Immature natural killer cell (primary cell): Measurements from ENCODE around the gene SERTAD1. TPM values are rescaled to one million over a fixed set of nuclear protein-coding genes. Genes with fewer than 3 reads are reported as not detected.

Experiments
- DNase-seq, 3 donors: peaks; one replicate each; pipeline ENCODE4 v3.0.0; 2022; ENCODE audit warnings: mixed read lengths in 1 of 3
- H3K27ac Mint-ChIP-seq, 6 donors: one replicate each; pipeline ENCODE4 v1.8.0; 2020; ENCODE audit warnings: mixed read lengths in 6 of 6, mild to moderate bottlenecking in 5 of 6, inconsistent platforms in 4 of 6, moderate library complexity in 3 of 6
- H3K27me3 Mint-ChIP-seq, 3 donors: one replicate each; pipeline ENCODE4 v1.8.0; 2020 to 2021; ENCODE audit warnings: low read depth in 3 of 3, mild to moderate bottlenecking in 3 of 3, mixed read lengths in 3 of 3, moderate library complexity in 3 of 3, inconsistent platforms in 1 of 3
- H3K36me3 Mint-ChIP-seq, 3 donors: one replicate each; pipeline ENCODE4 v1.8.0; 2020; ENCODE audit warnings: mixed read lengths in 3 of 3, inconsistent platforms in 2 of 3, mild to moderate bottlenecking in 2 of 3
- H3K4me1 Mint-ChIP-seq, 2 donors: one replicate each; pipeline ENCODE4 v1.8.0; 2020; ENCODE audit warnings: inconsistent platforms in 2 of 2, mild to moderate bottlenecking in 2 of 2, mixed read lengths in 2 of 2, moderate library complexity in 1 of 2
- H3K4me3 Mint-ChIP-seq, 5 donors: one replicate each; pipeline ENCODE4 v1.8.0; 2020; ENCODE audit warnings: mild to moderate bottlenecking in 5 of 5, mixed read lengths in 5 of 5, inconsistent platforms in 3 of 5, moderate library complexity in 3 of 5
- H3K9me3 Mint-ChIP-seq, 6 donors: one replicate each; pipeline ENCODE4 v1.8.0; 2020; ENCODE audit warnings: mild to moderate bottlenecking in 6 of 6, mixed read lengths in 6 of 6, inconsistent platforms in 4 of 6, moderate library complexity in 3 of 6
- polyA plus RNA-seq, 3 donors: library from polyadenylated mRNA; unstranded; fragments of 300-500 nt; fragmentation: Illumina TruSeq; gene quantifications; one replicate each; pipeline ENCODE4 v1.2.3, GENCODE V29; 2021

Gene SERTAD1
- polyA plus RNA-seq, 3 donors from 2014 or later, result 45.2 to 55.2 (median 49.3) TPM

DNA sequence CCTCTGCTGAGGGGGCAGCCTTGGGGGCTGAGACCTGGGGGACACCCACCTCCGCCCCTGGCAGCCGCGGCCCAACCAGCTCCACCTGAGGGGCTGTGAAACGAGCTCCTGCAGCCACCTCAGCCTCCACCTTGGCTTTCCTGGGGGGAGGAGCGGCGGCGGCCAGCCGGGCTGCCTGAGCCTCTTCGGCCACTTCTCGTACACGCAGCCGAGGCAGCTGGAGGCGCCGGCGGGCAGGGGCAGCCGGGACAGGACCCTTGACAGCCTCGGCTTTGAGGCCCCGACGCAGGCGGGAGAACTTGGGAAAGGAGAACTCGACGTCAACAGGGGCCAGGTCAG is 28.3 kb downstream of the SERTAD1 start:
- Mint-ChIP-seq H3K4me3 (no peak overlapping the region), H3K4me1 (peaks cover 9 to 10% of the 10 kb centered on the region in 2 donors), H3K27ac (no peak overlapping the region), H3K36me3 (peaks cover 0 to 13% (median 4%) of the 10 kb centered on the region in 3 donors), H3K27me3 (peaks cover 2% of the 10 kb centered on the region in 3 donors), H3K9me3 (no peaks in the 10 kb centered on the region)
- no peak for DNase-seq

DNA sequence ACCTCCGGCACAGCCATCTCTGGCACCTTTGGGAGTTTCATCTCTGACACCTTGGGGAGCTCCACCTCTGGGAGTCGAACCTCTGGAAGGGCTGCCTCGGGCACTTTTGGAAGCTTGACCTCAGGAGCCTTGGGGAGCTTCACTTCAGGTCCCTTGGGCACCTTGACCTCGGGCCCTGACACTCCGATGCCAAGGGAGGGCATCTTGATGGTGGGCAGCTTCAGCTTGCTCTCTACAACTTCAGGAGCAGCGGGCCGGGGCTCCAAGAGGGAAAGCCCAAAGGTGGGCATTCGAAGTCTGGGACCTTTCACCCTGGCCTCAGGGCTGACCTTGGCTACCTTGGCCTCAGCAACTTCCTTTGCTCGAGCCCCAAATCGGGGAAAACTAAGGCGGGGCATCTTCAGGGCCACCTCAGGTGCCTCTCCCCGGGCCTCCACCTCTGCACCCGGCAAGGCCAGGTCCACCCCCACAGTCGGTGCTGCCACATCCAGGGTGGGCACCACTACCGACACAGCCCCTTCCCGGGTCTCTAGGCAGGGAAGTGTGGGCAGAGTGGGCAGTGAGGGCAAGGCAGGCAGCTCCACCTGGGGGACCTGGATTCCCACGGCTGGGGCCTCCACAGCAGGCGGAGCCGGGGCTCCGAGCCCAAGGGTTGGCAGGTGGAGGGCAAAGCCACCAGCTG is 28.8 kb downstream of the SERTAD1 start:
- Mint-ChIP-seq H3K4me3 (no peak overlapping the region), H3K4me1 (peaks cover 9 to 10% of the 10 kb centered on the region in 2 donors), H3K36me3 (peaks cover 0 to 13% (median 4%) of the 10 kb centered on the region in 3 donors), H3K27me3 (peaks cover 2% of the 10 kb centered on the region in 3 donors), H3K27ac (no peak overlapping the region), H3K9me3 (no peaks in the 10 kb centered on the region)
- no peak for DNase-seq

DNA sequence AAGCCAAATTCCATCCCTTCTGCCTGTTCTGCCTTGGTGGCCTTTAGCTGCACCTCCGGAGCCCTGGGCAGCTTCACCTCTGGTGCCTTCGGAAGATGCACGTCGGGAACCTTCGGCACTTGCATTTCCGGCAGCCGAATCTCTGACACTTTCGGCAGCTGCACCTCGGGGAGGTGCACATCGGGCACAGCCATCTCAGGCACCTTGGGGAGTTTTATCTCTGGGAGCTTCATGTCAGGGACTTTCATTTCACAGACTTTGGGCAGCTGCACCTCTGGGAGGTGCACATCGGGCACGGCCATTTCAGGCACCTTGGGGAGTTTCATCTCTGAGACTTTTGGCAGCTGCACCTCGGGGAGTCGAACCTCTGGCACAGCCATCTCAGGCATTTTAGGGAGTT is 29.8 kb downstream of the SERTAD1 start:
- no peak overlapping the region for H3K4me3 Mint-ChIP-seq
- DNase-seq, result no peak
- peaks cover 2% of the 10 kb centered on the region in 3 donors for H3K27me3 Mint-ChIP-seq
- no peak overlapping the region for H3K27ac Mint-ChIP-seq
- H3K36me3 Mint-ChIP-seq, result peaks cover 0 to 9% (median 4%) of the 10 kb centered on the region in 3 donors
- H3K4me1 Mint-ChIP-seq, result peaks cover 9 to 10% of the 10 kb centered on the region in 2 donors
- H3K9me3 Mint-ChIP-seq, result no peaks in the 10 kb centered on the region

DNA sequence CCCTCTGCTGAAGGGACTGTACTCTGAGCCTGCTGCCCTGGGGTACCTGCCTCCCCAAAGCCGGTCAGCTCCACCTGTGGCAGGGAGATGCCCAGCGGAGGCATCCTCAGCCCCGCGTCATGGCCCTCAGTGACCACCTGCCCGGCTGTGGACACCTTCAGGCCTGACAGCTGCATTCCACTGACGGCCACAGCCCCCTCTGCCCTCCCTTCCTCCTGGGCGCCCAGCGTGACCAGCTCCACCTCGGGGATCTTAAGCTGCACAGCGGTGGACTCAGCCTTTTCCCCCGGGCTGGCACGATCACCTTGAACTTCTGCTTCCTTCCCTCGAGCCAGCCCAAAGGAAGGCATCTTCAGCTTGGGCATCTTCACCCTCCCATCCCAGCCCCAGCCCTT is 31.0 kb downstream of the SERTAD1 start:
- H3K36me3 Mint-ChIP-seq, result peaks cover 0 to 5% (median 4%) of the 10 kb centered on the region in 3 donors
- H3K27me3 Mint-ChIP-seq, result peaks cover 0 to 2% (median 2%) of the 10 kb centered on the region in 3 donors
- no peaks in the 10 kb centered on the region for H3K9me3 Mint-ChIP-seq
- DNase-seq, result no peak
- H3K4me1 Mint-ChIP-seq, result peaks cover 9 to 10% of the 10 kb centered on the region in 2 donors
- H3K4me3 Mint-ChIP-seq, result no peak overlapping the region
- H3K27ac Mint-ChIP-seq, result no peak overlapping the region

DNA sequence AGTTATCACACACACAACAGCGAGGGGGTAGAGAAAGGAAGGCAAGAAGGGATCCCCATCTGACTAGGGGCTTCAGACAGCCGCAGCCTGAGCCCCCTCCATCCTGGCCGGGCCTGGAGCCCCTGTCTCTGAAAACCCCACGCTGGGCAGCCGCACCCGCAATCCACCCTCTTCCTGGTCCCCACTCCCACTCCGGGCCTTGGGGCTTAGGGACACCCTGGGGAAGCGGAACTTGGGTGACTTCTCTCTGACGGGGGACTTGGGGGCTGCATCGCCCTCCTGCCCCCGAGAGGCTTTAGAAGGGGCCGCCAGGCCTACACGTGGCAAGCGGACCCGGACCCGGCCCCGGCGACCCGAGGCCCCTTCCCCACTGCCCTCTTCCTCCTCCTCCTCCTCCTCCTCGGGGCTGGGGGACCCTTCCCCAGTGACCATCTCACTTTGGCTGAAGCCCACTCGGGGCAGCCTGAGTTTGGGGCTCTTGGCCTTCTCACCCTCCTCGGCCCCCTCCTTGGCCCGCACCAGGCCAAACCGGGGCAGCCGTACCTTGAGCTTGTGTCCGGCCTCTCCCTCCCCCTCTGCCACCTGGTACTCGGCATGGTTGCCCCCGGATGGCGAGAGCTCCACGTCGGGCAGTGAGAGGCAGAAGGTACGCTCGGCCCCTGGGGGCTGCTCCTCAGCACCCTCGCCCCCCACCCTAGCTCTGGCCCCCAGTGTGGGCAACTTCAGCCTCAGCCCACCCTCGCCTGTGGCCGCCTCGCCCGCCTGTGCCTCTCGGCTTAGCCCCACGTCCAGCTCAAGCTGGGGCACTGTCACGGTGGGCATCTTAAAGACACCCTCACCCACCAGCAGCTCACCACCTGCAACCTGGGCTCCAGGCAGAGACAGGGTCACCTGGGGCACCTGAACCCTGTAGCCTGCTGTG is 31.6 kb downstream of the SERTAD1 start:
- Mint-ChIP-seq H3K4me1 (peaks cover 5 to 6% of the 10 kb centered on the region in 2 donors), H3K36me3 (peaks cover 0 to 3% (median 2%) of the 10 kb centered on the region in 3 donors), H3K9me3 (no peaks in the 10 kb centered on the region), H3K4me3 (no peak overlapping the region), H3K27ac (no peak overlapping the region), H3K27me3 (peaks cover 0 to 1% (median 0%) of the 10 kb centered on the region in 3 donors)
- no peak for DNase-seq

DNA sequence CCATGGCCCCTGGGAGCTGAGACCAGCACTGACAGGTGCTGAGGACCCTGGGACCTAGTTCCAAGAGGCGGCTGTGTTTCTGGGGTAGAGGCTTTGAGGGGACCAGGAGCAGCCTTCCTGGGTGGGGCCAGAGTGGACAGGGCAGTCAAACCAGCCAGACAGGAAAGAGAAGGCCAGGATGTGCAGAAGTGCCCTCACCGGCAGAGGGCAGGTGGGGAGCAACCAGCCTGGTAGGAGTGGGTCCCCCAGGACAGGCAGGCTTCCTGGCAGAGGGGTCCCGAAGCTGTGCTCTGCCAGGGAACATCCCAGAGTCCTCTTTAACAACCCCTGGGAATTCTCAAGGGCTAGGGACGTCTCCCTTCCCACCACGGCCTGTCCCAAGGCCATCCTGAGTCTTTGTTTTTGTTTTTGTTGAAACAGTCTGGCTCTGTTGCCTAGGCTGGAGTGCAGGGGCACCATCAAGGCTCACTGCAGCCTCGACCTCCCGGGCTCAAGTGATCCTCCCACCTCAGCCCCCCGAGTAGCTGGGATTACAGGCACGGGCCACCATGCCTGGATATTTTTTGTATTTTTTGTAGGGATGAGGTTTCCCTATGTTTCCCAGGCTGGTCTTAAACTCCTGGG is 32.8 kb downstream of the SERTAD1 start:
- DNase-seq, result no peak
- Mint-ChIP-seq H3K27me3 (peaks cover 0 to 1% (median 0%) of the 10 kb centered on the region in 3 donors), H3K36me3 (no peaks in the 10 kb centered on the region), H3K9me3 (no peaks in the 10 kb centered on the region), H3K4me1 (no peaks in the 10 kb centered on the region), H3K27ac (peak overlapping the region in 1 of 6 donors; percentile 46), H3K4me3 (no peak overlapping the region)

DNA sequence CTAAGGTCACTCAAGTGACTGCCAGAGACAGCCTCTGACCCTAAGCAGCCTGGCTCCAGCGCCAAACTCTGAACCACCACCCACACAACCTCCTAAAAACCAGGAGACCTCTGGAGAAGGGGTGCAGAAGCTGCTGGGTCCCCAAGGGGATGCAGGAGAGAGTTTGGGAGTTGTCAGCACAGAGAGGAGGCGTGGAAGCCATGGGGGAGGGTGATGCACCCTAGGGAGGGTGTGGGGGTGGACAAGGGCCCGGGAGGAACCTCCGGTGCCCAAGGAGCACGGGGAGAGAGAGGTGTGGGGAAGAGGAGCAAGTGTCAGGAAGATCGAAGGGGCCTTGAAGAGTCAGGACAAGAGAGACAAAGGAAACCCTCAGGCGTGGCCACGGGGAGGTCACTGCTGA is 33.7 kb downstream of the SERTAD1 start:
- Mint-ChIP-seq H3K27me3 (peaks cover 0 to 2% (median 1%) of the 10 kb centered on the region in 3 donors), H3K4me3 (no peak overlapping the region), H3K27ac (no peak overlapping the region), H3K9me3 (no peaks in the 10 kb centered on the region), H3K36me3 (no peaks in the 10 kb centered on the region), H3K4me1 (no peaks in the 10 kb centered on the region)
- no peak for DNase-seq

DNA sequence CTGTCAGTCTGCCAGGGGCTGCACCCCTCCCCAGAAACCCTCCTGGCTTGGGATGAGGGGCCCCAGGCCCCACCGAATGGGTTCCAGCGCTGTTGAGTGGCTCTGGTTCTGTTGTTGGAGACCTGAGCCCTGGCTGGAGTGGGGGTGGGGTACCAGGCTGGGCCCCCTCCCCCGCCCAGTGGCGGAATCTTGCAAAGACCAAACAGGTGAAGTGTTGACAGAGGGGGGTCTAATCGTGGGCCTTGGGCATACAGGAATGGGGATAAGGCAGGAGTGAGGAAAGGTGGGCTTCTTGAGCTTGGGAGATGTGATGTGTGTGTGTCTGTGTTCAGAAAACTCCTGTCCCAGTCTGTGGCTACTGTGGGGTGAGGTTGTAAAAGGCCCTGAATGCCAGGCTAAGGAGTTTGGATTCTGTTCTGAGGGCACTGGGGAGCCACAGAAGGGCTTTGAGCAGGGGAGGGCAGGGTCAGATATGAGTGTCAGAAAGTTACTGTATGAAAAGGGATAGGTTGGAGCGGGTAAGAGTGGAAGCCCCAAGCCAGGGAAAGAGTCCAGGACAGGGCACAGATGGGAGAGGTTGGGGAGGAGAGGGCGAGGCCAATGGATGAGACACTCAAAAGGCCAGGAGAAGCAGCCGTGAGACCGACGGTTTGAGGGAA is 35.6 kb downstream of the SERTAD1 start, which contains the start of gene HIPK4:
TSS of gene HIPK4 (minus strand) at position 98 of the 659 bp plus-strand sequence. CDS start 279 bp downstream, outside the sequence.
- Mint-ChIP-seq H3K27me3 (peaks cover 0 to 9% (median 3%) of the 10 kb centered on the region in 3 donors), H3K27ac (peak within 1 kb of the TSS in 1 of 6 donors; percentile 24), H3K4me1 (no peaks in the 10 kb centered on the region), H3K36me3 (no peaks in the 10 kb centered on the region), H3K9me3 (no peaks in the 10 kb centered on the region), H3K4me3 (no peak within 1 kb of the TSS)
- DNase-seq, result no peak

DNA sequence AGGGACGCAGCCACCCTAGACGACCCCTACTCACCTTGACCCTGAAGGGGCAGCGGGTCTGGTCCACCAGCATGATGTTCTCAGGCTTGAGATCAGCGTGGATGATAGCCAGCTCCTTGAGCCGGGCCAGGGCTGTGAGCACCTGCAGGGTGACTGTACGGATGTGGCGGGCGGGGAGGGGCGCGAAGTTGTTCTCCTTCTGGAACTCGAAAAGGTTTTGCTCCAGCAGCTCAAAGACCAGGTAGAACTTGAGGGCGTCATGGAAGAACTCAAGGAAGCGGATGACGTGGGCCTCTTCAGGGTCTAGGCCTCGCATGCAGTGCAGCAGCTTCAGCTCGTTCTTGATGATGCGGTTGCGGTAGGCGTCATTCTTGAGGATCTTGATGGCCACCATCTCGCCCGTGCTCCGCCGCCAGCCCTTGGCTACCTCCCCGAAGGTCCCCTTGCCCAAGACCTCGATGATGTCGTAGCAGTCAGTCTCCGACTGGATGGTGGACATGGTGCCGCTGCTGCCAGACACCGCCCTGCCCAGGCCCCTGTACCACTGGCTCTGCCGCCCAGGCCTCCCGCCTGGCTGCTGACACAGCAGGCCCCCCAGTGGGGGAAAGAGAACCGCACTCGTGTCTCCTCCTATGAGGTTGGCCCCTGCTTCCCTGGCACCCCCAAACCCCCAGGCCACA is 36.2 kb downstream of the SERTAD1 start:
- H3K27me3 Mint-ChIP-seq, result peaks cover 0 to 9% (median 3%) of the 10 kb centered on the region in 3 donors
- H3K9me3 Mint-ChIP-seq, result no peaks in the 10 kb centered on the region
- H3K27ac Mint-ChIP-seq, result no peak overlapping the region
- no peaks in the 10 kb centered on the region for H3K4me1 Mint-ChIP-seq
- no peak for DNase-seq
- no peaks in the 10 kb centered on the region for H3K36me3 Mint-ChIP-seq
- H3K4me3 Mint-ChIP-seq, result no peak overlapping the region

DNA sequence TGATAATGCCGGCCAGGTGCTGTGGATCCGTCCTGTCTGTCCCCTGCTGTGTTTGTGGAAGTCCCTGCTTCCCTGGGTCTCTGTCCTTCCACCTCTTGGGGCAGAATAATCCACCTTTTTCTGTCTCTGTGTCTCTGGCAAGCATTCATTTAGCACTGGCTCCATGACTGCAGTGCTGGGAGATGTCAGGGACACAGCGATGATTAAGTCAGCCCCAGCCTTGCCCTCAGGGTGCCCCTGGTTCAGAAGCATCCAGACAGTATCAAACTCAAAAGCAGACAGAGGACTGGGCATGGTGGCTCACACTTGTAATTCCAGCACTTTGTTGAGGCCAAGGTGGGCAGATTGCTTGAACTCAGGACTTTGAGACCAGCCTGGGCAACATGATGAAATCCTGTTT is 37.3 kb downstream of the SERTAD1 start:
- Mint-ChIP-seq H3K4me3 (no peak overlapping the region), H3K36me3 (no peaks in the 10 kb centered on the region), H3K9me3 (no peaks in the 10 kb centered on the region), H3K27ac (no peak overlapping the region), H3K4me1 (no peaks in the 10 kb centered on the region), H3K27me3 (peaks cover 0 to 9% (median 2%) of the 10 kb centered on the region in 3 donors)
- DNase-seq, result no peak

DNA sequence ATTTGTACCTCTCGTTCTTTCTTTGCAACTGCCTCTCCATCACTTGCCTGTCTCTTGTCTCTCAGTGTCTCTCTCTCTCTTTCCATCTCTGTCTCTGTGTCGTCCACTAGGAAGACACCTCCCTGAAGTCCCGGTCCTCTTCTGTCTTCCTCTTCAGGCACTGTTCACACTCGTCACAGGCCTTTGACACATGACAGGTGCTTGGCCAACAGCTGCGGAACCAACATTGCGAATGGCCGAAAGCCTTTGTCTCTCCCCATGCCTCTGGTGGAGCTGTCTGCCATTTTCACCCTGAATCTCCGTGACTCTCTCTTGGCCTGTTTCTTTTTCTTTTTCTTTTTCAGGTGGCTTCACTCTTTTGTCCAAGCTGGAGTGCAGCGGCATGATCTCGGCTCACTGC is 38.6 kb downstream of the SERTAD1 start:
- H3K4me1 Mint-ChIP-seq, result no peaks in the 10 kb centered on the region
- H3K27ac Mint-ChIP-seq, result peak overlapping the region in 1 of 6 donors; percentile 63
- H3K9me3 Mint-ChIP-seq, result no peaks in the 10 kb centered on the region
- no peak for DNase-seq
- H3K27me3 Mint-ChIP-seq, result peaks cover 0 to 9% (median 5%) of the 10 kb centered on the region in 3 donors
- no peaks in the 10 kb centered on the region for H3K36me3 Mint-ChIP-seq
- H3K4me3 Mint-ChIP-seq, result no peak overlapping the region

DNA sequence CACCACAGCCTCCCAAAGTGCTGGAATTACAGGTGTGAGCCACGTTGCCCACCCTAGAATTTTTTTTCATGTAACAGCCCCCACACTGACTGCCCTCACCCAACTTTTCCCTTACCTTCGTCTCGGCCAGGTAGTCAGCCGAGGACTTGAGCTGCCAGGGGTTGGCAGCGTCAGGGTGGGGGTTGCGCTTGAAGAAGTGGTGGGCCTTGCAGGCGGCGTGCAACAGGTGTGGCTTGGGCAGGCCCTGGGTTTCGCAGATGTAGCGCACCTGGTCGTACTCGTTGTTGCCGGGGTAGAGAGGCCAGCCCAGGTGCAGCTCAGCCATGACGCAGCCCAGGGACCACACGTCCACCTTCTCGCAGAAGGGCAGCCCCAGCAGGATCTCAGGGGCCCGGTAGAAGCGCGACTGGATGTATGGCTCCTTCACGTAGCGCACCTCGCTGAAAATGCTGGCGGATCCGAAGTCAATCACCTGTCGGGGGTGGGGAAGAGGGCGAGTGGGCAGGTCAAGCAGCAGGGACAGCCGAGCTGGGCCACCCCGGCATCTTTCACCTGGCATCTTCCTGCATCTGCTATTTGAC is 42.0 kb downstream of the SERTAD1 start:
- no peak overlapping the region for H3K4me3 Mint-ChIP-seq
- H3K36me3 Mint-ChIP-seq, result peaks cover 0 to 3% (median 0%) of the 10 kb centered on the region in 3 donors
- no peak for DNase-seq
- H3K9me3 Mint-ChIP-seq, result no peaks in the 10 kb centered on the region
- H3K27ac Mint-ChIP-seq, result no peak overlapping the region
- H3K27me3 Mint-ChIP-seq, result peaks cover 0 to 9% (median 5%) of the 10 kb centered on the region in 3 donors
- no peaks in the 10 kb centered on the region for H3K4me1 Mint-ChIP-seq

DNA sequence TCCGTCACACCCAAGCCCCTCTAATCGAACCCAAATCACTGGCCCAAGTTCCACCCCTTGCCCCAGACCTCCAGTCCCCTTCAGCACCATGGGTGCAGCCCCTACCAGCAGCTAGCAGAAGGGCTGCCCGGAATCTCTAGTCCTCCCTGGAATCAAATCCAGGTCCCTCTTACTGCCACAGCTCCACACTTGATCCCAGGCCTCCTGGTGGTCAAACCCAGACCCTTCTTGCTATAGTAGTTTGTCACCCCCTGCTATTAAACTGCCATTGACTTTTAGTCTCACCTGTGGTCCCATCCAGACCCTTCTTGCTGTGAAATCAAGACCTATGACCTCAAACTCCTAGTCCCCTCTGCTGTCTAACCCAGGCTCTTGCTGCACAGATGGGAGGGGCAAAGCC is 44.5 kb downstream of the SERTAD1 start:
- H3K27ac Mint-ChIP-seq, result no peak overlapping the region
- peaks cover 0 to 5% (median 3%) of the 10 kb centered on the region in 3 donors for H3K27me3 Mint-ChIP-seq
- no peaks in the 10 kb centered on the region for H3K4me1 Mint-ChIP-seq
- H3K4me3 Mint-ChIP-seq, result no peak overlapping the region
- peaks cover 0 to 4% (median 3%) of the 10 kb centered on the region in 3 donors for H3K36me3 Mint-ChIP-seq
- no peaks in the 10 kb centered on the region for H3K9me3 Mint-ChIP-seq
- no peak for DNase-seq
